DND-41 (cell line): ENCODE measurements around the gene MAFB.

Experiments used
- EZH2 ChIP-seq: IDR thresholded peaks from 3 replicates; pipeline ENCODE4 v1.6.1; 2012; ENCODE audit warnings: borderline replicate concordance, low read depth, mild to moderate bottlenecking, moderate library complexity, low read length, inconsistent platforms; ENCODE audit not compliant: severe bottlenecking
- TF ChIP-seq, protein P1 (sequence below): IDR thresholded peaks from 2 replicates; pipeline ENCODE4 v1.5.1; 2012; ENCODE audit warnings: borderline replicate concordance, low read length, moderate library complexity, mild to moderate bottlenecking; ENCODE audit not compliant: poor library complexity, severe bottlenecking; ENCODE audit errors: extremely low read depth

DNA sequence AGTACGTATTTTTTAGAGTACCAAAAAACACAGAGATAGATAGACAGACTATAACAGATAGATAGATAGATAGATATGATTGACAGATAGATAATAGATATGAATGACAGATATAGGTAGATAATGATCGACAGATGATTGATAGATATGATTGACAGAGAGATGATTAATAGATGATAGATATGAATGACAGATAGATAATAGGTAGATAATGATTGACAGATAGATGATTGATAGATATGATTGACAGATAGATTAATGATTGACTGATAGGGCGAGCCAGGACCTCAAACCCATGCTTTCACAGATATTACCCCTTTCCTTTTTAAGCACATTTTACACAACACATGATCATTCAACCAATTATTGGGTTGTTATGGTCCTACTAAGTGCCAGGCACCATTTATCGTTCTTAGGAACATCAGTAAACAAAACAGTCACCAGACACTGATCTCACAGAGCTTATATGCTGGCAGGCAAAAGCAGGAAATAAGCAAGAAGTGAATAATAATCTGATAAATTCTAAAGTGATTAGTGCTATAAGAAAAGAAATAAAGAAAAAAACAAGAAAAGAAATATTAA lies 11.6 kb downstream of the MAFB start:
- TF ChIP-seq, protein P1, sequence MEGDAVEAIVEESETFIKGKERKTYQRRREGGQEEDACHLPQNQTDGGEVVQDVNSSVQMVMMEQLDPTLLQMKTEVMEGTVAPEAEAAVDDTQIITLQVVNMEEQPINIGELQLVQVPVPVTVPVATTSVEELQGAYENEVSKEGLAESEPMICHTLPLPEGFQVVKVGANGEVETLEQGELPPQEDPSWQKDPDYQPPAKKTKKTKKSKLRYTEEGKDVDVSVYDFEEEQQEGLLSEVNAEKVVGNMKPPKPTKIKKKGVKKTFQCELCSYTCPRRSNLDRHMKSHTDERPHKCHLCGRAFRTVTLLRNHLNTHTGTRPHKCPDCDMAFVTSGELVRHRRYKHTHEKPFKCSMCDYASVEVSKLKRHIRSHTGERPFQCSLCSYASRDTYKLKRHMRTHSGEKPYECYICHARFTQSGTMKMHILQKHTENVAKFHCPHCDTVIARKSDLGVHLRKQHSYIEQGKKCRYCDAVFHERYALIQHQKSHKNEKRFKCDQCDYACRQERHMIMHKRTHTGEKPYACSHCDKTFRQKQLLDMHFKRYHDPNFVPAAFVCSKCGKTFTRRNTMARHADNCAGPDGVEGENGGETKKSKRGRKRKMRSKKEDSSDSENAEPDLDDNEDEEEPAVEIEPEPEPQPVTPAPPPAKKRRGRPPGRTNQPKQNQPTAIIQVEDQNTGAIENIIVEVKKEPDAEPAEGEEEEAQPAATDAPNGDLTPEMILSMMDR = no peak
- TF ChIP-seq EZH2 = no peak
